Measurements from ENCODE around the gene TMEM140.
"Not testable (repeated sequence)": the region's sequence is repeated elsewhere in the genome, so short reads cannot be mapped to it uniquely, and the experiment has no call there.

Gene TMEM140

DNA sequence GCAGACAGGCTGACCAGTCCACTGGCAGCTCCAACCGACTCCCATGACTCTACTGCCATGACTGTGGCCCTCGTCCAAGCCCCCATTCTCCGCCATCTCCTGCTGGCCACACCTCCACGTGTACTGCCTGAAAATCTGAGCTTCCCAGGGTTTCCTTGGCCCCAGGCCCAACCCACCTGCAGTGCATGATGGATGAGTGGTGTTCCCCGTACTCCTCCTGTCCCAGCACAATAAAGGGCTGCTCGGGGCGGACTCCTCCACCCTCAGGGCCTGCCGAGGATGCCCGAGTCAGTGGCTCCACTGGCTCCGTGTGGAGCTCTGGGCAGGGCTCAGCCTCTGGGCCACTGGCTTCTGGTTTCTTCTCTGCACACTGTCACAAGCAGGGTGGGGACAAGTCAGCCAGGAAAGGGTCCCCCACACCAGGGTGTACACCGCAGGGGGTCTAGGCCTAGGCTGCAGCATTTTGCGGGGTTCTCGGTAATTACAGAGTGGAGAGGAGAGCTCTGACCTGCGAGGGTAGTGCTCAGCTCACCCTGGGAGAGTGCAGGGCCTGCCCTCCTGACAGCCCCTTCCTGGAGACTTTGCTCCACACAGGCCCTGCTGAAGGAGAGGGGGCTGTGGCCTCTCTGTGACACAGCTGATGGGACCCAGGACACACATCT, 48.2 kb downstream of the TMEM140 start:
- DNase-seq: no peak

GRCh38 chr7:135197343-135197742, 49.5 kb downstream of the TMEM140 start:
- no peak for DNase-seq

DNA sequence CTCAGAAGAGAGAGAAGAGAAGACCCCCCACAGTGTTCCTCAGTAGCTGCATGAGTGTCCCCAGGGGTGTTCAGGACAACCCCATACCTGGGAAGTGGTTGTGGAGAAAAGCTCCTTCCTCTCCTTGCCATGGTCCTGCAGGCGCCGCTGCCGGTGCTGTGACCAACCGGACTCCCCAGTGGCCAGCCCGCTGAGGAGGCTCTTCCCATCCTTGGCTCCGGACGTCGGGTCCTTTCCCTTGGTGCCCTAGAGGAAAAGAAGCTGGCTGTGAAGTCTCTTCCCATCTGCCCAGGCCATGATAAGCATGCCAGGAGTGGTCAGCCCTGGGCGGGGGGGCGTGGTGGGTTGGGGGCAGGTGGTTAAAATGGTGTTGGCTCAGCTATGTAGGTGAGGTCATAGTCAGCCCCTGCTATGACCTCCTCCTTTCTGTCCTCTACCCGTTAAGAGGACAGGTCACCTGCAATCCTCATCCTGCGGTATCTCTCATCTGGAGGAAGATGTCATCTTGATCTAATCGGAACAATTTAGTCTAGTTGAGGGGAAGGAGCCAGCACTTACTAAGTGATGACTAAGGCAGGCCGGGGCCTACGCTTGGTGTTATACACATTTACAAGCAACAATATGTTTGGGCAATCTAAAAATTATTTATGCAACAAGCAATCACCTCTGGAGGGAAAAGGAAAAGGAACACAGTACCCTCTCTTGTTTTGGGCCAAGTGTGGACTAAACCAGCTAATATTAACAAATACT, 50.2 kb downstream of the TMEM140 start:
- no peak for DNase-seq

DNA sequence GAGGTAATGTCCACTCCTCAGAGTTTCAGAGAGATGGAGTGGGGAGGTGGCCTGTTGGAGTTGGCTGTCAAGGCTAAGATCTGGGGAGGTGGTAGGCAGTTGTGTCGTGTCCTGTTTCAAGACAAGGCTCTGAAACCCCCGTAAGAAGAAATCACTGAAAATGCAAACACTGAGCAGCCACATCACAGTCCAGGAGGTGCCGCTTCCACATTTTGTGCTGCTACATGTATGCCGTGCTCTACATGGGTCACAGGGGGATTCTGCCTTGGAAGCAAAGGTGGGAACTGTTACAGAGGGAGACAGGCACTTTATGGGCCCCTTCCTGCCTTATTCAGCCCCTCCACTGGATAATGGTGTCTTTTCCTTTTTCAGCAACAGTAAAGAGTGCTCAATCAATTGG, 51.6 kb downstream of the TMEM140 start:
- no peak for DNase-seq

- no peak for DNase-seq
Observed at GRCh38 chr7:135200821-135201331, 53.0 kb downstream of the TMEM140 start.

- no peak for DNase-seq
Observed at GRCh38 chr7:135201350-135201749, 53.5 kb downstream of the TMEM140 start.

DNA sequence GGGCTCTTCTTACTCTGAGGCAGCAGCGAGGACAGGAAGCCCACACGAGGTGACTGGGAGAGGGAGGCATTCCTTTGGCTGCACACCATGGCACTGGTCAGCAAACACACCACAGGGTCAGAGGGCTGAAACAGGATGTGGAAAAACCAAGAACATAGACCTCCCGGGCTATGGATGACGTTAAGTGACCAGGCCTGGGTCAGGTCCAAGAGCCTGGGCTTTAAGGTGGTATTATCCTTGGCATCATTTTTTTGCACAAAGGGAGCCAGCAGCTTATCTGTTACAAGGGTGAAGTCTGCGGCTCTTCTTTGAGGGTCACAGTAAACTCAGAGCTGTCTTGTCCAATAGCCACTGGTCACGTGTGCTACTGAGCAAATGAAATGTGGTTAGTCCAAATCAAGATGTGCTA, 56.5 kb downstream of the TMEM140 start:
- no peak for DNase-seq

GRCh38 chr7:135204876-135205275, 57.0 kb downstream of the TMEM140 start:
- no peak for DNase-seq

DNA sequence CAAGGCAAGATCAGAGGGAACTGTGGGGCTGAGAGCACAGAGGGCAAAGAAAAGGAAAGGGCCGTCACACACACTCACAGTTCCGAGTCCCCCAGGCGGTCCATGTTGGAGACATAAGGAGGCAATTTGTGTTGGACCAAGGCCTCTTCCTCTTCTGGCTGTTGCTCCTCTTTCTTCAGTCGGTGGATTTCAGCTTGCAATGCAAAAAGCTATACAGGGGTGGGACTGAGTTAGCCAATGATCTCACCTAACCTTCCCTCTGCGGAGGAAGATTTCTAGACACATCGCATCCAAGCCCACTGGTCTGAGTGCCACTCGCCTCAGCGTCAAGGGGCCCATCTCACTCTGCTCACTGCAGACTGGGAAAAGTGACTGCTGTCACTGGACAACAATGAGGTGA, 58.0 kb downstream of the TMEM140 start:
- DNase-seq: no peak

DNA sequence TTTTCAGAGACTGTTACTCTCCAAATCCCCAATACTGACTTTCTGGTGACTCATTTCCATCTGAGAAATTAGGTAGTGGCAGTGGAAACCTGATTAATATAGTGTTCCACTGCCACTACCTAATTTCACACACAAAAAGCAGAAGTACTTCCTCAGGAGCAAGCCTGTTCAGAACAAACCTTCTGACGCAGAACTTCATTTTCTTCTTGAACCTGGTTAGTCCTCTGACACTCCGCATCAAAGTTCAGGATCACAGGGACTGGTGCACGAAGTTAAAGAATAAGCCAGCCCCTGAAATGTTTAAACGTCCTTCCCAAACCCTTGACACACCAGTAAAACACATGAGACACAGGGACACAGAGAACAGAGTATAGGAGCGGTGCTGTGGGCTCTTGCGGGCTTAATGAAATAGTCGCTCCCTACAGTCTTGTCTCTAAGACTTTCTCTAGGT, 59.1 kb downstream of the TMEM140 start:
- DNase-seq: peak; percentile 62

DNA sequence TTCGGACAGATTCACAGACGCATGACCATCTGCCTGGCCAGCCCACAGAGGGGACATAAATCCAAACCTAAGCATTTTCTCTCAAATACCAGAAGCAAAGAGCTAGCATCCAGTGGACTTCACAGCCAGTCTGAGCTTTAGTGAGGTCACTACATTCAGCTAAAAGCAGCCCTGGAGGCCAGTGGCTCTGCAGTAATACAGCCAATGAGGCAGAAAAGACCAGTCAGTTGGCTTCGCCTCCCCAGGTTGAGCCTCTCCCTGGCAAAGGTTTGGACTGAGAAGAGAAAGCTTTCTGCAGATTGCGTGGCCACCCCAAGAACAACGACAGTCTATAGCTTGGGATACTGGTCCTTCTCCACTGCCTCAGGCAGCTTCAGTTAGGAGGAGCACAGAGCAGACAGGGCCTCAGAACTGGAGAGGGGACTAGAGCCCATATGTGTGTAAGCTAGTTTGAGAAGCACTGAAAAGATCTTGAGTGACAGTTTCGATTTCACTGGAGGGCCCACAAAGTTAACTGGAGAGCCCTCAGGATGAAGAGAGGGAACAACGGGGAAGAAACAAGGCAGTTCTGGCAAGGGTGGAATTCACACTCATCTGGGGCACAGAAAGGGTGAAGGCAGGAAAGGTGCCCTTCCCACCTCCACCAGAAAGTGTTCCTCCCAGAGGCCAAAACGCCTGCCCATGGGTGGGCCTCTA, 59.7 kb downstream of the TMEM140 start:
- DNase-seq: no peak

DNA sequence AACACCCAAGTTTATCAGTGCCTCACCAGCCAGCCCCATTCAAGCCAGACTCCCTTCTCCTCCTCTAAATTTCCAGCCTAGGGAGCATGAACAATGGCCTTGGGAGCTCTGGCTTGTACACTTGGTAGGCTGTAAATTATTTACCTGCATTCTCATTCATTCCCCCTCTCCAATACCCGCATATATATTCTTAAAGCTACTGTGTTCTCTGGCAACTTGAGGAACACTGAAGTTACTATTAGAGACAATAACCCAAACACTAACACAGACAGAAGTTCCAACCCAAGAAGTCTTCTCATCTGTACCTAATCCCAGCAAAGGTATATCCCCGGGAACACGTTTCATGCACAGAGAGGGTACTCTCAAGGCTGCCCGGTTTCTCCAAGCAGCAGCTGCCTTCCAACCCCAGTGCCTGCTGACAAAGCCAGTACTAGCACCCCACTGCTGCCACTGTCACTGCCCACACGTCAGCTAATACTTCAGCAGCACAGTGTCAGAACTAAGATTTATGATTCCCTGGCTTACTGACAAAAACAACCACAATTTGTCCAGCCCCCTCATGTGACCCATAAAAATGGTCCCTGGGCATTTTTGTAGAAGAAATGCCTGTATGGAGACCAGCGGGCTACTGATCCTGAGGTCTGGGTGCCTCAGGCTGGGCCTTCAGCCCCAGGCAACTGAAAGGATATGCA, 60.4 kb downstream of the TMEM140 start:
- no peak for DNase-seq

- DNase-seq: no peak
Observed at GRCh38 chr7:135209225-135209834, 61.5 kb downstream of the TMEM140 start.

DNA sequence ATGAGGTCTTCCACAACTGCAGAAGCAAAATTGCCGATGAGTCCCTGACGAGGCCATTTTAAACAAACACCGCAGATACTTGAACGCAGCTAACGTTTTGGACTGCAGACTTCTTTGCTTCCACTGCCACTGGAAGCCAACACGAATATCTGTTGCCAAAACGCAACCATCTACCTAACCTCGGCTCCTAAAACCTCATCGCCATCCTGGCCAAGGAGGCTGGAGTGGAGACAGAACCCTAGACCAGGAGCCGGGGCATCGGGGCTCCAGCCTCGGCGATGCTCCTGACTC, 63.0 kb downstream of the TMEM140 start:
- no peak for DNase-seq

GRCh38 chr7:135211179-135211945, 63.5 kb downstream of the TMEM140 start, which contains the start of gene WDR91:
TSS of gene WDR91 (minus strand) at chr7:135211526. CDS start at chr7:135211502, 24 bp downstream.
- peak; percentile 98 for DNase-seq

- DNase-seq: not testable (repeated sequence)
Observed at GRCh38 chr7:135211946-135212685, 64.2 kb downstream of the TMEM140 start.

GRCh38 chr7:135213831-135214230, 66.0 kb downstream of the TMEM140 start:
- no peak for DNase-seq

DNA sequence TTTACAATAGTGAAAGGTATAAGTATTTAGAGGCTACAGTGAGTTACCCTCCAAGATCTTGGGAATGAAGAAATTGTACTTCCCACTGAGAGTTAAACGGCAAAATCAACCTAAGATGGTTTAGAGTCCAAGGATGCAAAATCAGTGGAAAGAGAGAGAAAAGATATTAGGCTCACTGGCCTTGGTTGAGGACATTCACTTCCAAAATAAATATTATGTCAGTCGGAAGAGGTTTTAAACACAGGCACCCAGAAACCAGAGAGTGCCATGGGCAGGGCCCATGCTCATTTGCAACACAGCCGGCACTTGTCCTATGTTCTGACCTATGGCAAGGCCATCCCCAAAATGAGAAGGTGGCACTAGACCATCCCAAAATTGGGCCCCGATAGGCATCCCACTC, 67.3 kb downstream of the TMEM140 start:
- no peak for DNase-seq

DNA sequence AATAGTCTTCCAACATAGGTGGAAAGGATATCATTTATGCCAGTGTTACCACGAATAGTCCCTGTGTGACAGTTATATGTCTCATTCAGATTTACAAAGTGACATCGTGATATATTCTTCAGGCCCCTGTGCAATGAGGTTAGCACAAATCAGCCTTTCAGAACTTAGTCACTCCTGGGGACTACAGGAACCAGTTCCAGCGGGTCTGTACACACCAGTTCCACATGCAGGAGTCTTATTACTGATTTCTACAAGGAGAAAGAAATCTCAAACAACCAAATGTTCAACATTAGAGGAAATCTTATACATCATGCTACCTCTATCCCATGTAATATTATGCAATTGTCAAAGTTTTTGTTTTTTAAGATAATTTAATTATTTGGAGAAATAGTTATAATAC, 67.8 kb downstream of the TMEM140 start:
- DNase-seq: no peak

Measured in activated CD4-positive, alpha-beta T cell treated with anti-CD3 and anti-CD28 coated beads, Interleukin-10, Interleukin-2, amounts not matched to agents 100 ng/mL and 50 ng/mL, durations not matched to agents 16 hours and 8 hours (primary cell).